H9 (cell line): ENCODE results near the gene APBA2. TPM values are rescaled to one million over a fixed set of nuclear protein-coding genes. Genes with fewer than 3 reads are reported as not detected.

ENCODE experiments used
- DNase-seq: peaks from one replicate; pipeline ENCODE4 v3.0.0-alpha.2; 2017
- H2AFZ ChIP-seq: one replicate; pipeline ENCODE4 v1.6.1; 2013; ENCODE audit warnings: mild to moderate bottlenecking, low read length, control low read depth, moderate library complexity
- H2AK5ac ChIP-seq: 2 replicates; pipeline ENCODE4 v1.6.1; 2013; ENCODE audit warnings: low read length, control low read depth, mixed read lengths; ENCODE audit not compliant: insufficient read length
- H2BK120ac ChIP-seq: one replicate; pipeline ENCODE4 v1.6.1; 2013; ENCODE audit warnings: low read depth, mild to moderate bottlenecking, low read length, control low read depth, inconsistent platforms; ENCODE audit not compliant: poor library complexity, severe bottlenecking
- H2BK12ac ChIP-seq: 2 replicates; pipeline ENCODE4 v1.6.1; 2013; ENCODE audit warnings: low read length, control low read depth, mixed read lengths, low read depth; ENCODE audit not compliant: insufficient read length
- H2BK15ac ChIP-seq: 2 replicates; pipeline ENCODE4 v1.6.1; 2013; ENCODE audit warnings: low read depth, low read length, control low read depth
- H2BK20ac ChIP-seq: one replicate; pipeline ENCODE4 v1.6.1; 2013; ENCODE audit warnings: low read depth, mild to moderate bottlenecking, low read length, control low read depth, inconsistent platforms; ENCODE audit not compliant: poor library complexity, severe bottlenecking
- H2BK5ac ChIP-seq: 2 replicates; pipeline ENCODE4 v1.6.1; 2013; ENCODE audit warnings: low read length, control low read depth, mixed read lengths; ENCODE audit not compliant: insufficient read length
- H3K14ac ChIP-seq: 2 replicates; pipeline ENCODE4 v1.6.1; 2013; ENCODE audit warnings: low read length, control low read depth; ENCODE audit not compliant: insufficient read depth
- H3K18ac ChIP-seq: 2 replicates; pipeline ENCODE4 v1.6.1; 2013; ENCODE audit warnings: low read depth, mild to moderate bottlenecking, mixed read lengths, low read length, control low read depth; ENCODE audit not compliant: insufficient read length
- H3K23ac ChIP-seq: 2 replicates; pipeline ENCODE4 v1.6.1; 2013; ENCODE audit warnings: low read length, control low read depth, mixed read lengths, low read depth; ENCODE audit not compliant: insufficient read length
- H3K23me2 ChIP-seq: 2 replicates; pipeline ENCODE4 v1.6.1; 2013; ENCODE audit warnings: low read depth, mild to moderate bottlenecking, mixed read lengths, low read length, control low read depth; ENCODE audit not compliant: insufficient read length, poor library complexity, severe bottlenecking
- H3K27ac ChIP-seq: 2 replicates; pipeline ENCODE4 v1.5.1; 2013; ENCODE audit warnings: low read length, control low read depth, mixed read lengths, low read depth; ENCODE audit not compliant: insufficient read length
- H3K27me3 ChIP-seq: 2 replicates; pipeline ENCODE4 v1.6.1; 2013; ENCODE audit warnings: low read length, control low read depth, inconsistent platforms; ENCODE audit not compliant: insufficient read depth
- H3K4ac ChIP-seq: 2 replicates; pipeline ENCODE4 v1.6.1; 2013; ENCODE audit warnings: low read depth, mild to moderate bottlenecking, control low read depth, inconsistent platforms, low read length, moderate library complexity
- H3K4me1 ChIP-seq: 2 replicates; pipeline ENCODE4 v1.6.1; 2013; ENCODE audit warnings: low read length, control low read depth, inconsistent platforms; ENCODE audit not compliant: insufficient read depth
- H3K4me2 ChIP-seq: 2 replicates; pipeline ENCODE4 v1.6.1; 2013; ENCODE audit warnings: low read length, control low read depth, mixed read lengths; ENCODE audit not compliant: insufficient read length, insufficient read depth
- H3K56ac ChIP-seq: 2 replicates; pipeline ENCODE4 v1.6.1; 2013; ENCODE audit warnings: low read depth, mild to moderate bottlenecking, mixed read lengths, low read length, control low read depth; ENCODE audit not compliant: insufficient read length
- H3K79me1 ChIP-seq: 2 replicates; pipeline ENCODE4 v1.6.1; 2013; ENCODE audit warnings: low read depth, mild to moderate bottlenecking, moderate library complexity, low read length, control low read depth, inconsistent platforms; ENCODE audit not compliant: insufficient read depth, poor library complexity, severe bottlenecking
- H3K79me2 ChIP-seq: 2 replicates; pipeline ENCODE4 v1.6.1; 2013; ENCODE audit warnings: low read length, control low read depth, inconsistent platforms; ENCODE audit not compliant: insufficient read depth
- H3K9ac ChIP-seq: 2 replicates; pipeline ENCODE4 v1.6.1; 2013; ENCODE audit warnings: low read length, control low read depth, mixed read lengths; ENCODE audit not compliant: insufficient read length; ENCODE audit errors: extremely low read depth
- H3K9me3 ChIP-seq: one replicate; pipeline ENCODE4 v1.6.1; 2013; ENCODE audit warnings: low read depth, low read length, inconsistent platforms; ENCODE audit not compliant: control insufficient read depth
- H3T11ph ChIP-seq: one replicate; pipeline ENCODE4 v1.6.1; 2013; ENCODE audit warnings: mild to moderate bottlenecking, low read length, control low read depth, inconsistent platforms
- H4K20me1 ChIP-seq: one replicate; pipeline ENCODE4 v1.6.1; 2013; ENCODE audit not compliant: control insufficient read depth, insufficient read length, insufficient read depth
- H4K5ac ChIP-seq: 2 replicates; pipeline ENCODE4 v1.6.1; 2013; ENCODE audit warnings: low read depth, mild to moderate bottlenecking, mixed read lengths, low read length, control low read depth; ENCODE audit not compliant: insufficient read length
- H4K8ac ChIP-seq: replicated peaks from 2 replicates; pipeline ENCODE4 v1.6.1; 2013; ENCODE audit warnings: low read length, control low read depth, mixed read lengths, low read depth; ENCODE audit not compliant: insufficient read length
- H4K91ac ChIP-seq: 2 replicates; pipeline ENCODE4 v1.6.1; 2013; ENCODE audit warnings: low read depth, mild to moderate bottlenecking, moderate library complexity, mixed read lengths, low read length, control low read depth; ENCODE audit not compliant: insufficient read length
- H3K27ac Mint-ChIP-seq, 3 experiments: 2 replicates in 2 of 3; 3 replicates in 1 of 3; pipeline ENCODE4 v1.8.0; 2020 to 2021; ENCODE audit warnings: mixed read lengths in 3 of 3, mild to moderate bottlenecking in 1 of 3, moderate library complexity in 1 of 3
- H3K27me3 Mint-ChIP-seq: 2 replicates; pipeline ENCODE4 v1.8.0; 2021; ENCODE audit warnings: low read depth, mild to moderate bottlenecking, moderate library complexity, mixed read lengths
- H3K36me3 Mint-ChIP-seq, 3 experiments: 2 replicates in 2 of 3; 3 replicates in 1 of 3; pipeline ENCODE4 v1.8.0; 2020 to 2021; ENCODE audit warnings: low read depth in 3 of 3, mixed read lengths in 3 of 3; ENCODE audit not compliant: insufficient read depth in 1 of 3
- H3K4me1 Mint-ChIP-seq, 2 experiments: 2 replicates each; pipeline ENCODE4 v1.8.0; 2020; ENCODE audit warnings: mixed read lengths in 2 of 2
- H3K4me3 Mint-ChIP-seq, 2 experiments: 2 replicates in 1 of 2; 3 replicates in 1 of 2; pipeline ENCODE4 v1.8.0; 2020 to 2021; ENCODE audit warnings: mild to moderate bottlenecking in 2 of 2, mixed read lengths in 2 of 2, moderate library complexity in 1 of 2
- H3K9me3 Mint-ChIP-seq, 2 experiments: 2 replicates in 1 of 2; 3 replicates in 1 of 2; pipeline ENCODE4 v1.8.0; 2020; ENCODE audit warnings: mild to moderate bottlenecking in 2 of 2, mixed read lengths in 2 of 2, moderate library complexity in 1 of 2
- CTCF ChIP-seq: fragments of 200-600 bp; sonication (generic); conservative IDR thresholded peaks from 3 replicates; pipeline ENCODE4 v1.8.0; 2021; ENCODE audit warnings: antibody characterized with exemption, mild to moderate bottlenecking
- WGBS: extraction: QIAGEN DNeasy Blood & Tissue Kit; methylation state at CpG from one replicate; pipeline ENCODE4 v1.1.7; 2013; ENCODE audit warnings: missing lambda C conversion rate, low lambda C conversion rate, mixed read lengths; ENCODE audit not compliant: insufficient read length; ENCODE audit errors: extremely low coverage; 5-methylcytosine and 5-hydroxymethylcytosine counted together
- total RNA-seq: library from RNA; stranded (reverse); gene quantifications from 2 replicates; pipeline ENCODE4 v1.2.1, GENCODE V29; 2021

Gene APBA2
- total RNA-seq, 1 experiment from 2014 or later, result 14.3 TPM

GRCh38 chr15:29018995-29019976 is 133.5 kb downstream of the APBA2 start:
- no peak overlapping the region for H3K4me2 ChIP-seq
- H3K23ac ChIP-seq, result no peak overlapping the region
- H4K8ac ChIP-seq, result no peak overlapping the region
- no peak overlapping the region for H2AFZ ChIP-seq
- H3K4ac ChIP-seq, result no peak overlapping the region
- H3K79me1 ChIP-seq, result no peaks in the 10 kb centered on the region
- no peak overlapping the region for H2AK5ac ChIP-seq
- no CpG with 5 or more reads among the region's 9 CpGs for WGBS
- H3K18ac ChIP-seq, result no peak overlapping the region
- H3K9me3 ChIP-seq, result no peaks in the 10 kb centered on the region
- H4K5ac ChIP-seq, result no peak overlapping the region
- no peaks in the 10 kb centered on the region for H3K23me2 ChIP-seq
- no peak overlapping the region for H3K27ac ChIP-seq
- no peak overlapping the region for H2BK120ac ChIP-seq
- no peak for TF ChIP-seq CTCF
- Mint-ChIP-seq H3K27ac (no peak overlapping the region; a peak in 1 of 7 replicates), H3K4me3 (no peak overlapping the region), H3K9me3 (no peaks in the 10 kb centered on the region), H3K36me3 (no peaks in the 10 kb centered on the region), H3K27me3 (no peaks in the 10 kb centered on the region), H3K4me1 (peaks cover 13 to 20% of the 10 kb centered on the region in 2 experiments)
- H3T11ph ChIP-seq, result no peak overlapping the region
- no peak overlapping the region for H2BK15ac ChIP-seq
- DNase-seq, result no peak
- H3K27me3 ChIP-seq, result no peaks in the 10 kb centered on the region
- H3K14ac ChIP-seq, result no peak overlapping the region
- no peak overlapping the region for H3K56ac ChIP-seq
- H3K79me2 ChIP-seq, result no peaks in the 10 kb centered on the region
- H4K20me1 ChIP-seq, result peaks cover 3% of the 10 kb centered on the region
- H3K4me1 ChIP-seq, result peaks cover 5% of the 10 kb centered on the region; the same call in 1 of the 2 replicates
- H3K9ac ChIP-seq, result no peak overlapping the region
- H4K91ac ChIP-seq, result no peak overlapping the region
- no peak overlapping the region for H2BK20ac ChIP-seq
- no peak overlapping the region for H2BK12ac ChIP-seq
- H2BK5ac ChIP-seq, result no peak overlapping the region
